ENCODE results near the gene RBBP4.

GRCh38 chr1:32619701-32620485, 31.1 kb upstream of the RBBP4 start:
- TF ChIP-seq CTCF (IDR thresholded peaks at IDR 0.05) (no peak), POLR2AphosphoS5 (IDR thresholded peaks at IDR 0.05; ENCODE audit: insufficient read depth in 1 of 2, low read depth in 1 of 2) (no peak)
